ENCODE data around the gene ROBO4. TPM values are rescaled to one million over a fixed set of nuclear protein-coding genes. Genes with fewer than 3 reads are reported as not detected.

The ROBO4 gene
- total RNA-seq, 1 donor from 2014 or later: 28.8 TPM

DNA sequence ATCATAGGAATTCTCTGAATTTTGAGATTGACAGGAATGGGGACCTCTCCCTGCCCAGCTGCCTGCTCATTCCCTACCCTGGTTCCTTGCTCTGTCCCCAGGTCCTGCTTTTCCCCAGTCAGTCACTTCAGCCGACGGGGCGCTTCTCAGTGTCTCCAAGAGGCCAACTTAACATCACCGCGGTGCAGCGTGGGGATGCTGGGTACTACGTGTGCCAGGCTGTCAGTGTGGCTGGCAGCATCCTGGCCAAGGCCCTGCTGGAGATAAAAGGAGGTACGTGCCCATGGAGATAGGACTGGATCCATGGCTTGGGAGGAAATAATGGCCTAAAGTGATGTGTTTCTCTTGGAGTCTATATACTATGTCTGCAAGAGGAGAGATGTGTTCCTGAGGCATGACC is 25.4 kb downstream of the ROBO4 start:
- no peak overlapping the region for H3K4me3 Mint-ChIP-seq (ENCODE audit: unreplicated experiment)
- peaks cover 4% of the 10 kb centered on the region for H3K36me3 Mint-ChIP-seq (ENCODE audit: low read depth, unreplicated experiment)
- H3K9me3 Mint-ChIP-seq (ENCODE audit: unreplicated experiment): no peaks in the 10 kb centered on the region
- peaks cover 28% of the 10 kb centered on the region for H3K27me3 Mint-ChIP-seq (ENCODE audit: unreplicated experiment)
- H3K27ac Mint-ChIP-seq (ENCODE audit: unreplicated experiment): no peak overlapping the region
- no peak for TF ChIP-seq CTCF (IDR thresholded peaks at IDR 0.05; ENCODE audit: unreplicated experiment)
- no peak for DNase-seq (ENCODE audit: low spot score)
- H3K4me1 Mint-ChIP-seq (ENCODE audit: unreplicated experiment): peaks cover 23% of the 10 kb centered on the region

DNA sequence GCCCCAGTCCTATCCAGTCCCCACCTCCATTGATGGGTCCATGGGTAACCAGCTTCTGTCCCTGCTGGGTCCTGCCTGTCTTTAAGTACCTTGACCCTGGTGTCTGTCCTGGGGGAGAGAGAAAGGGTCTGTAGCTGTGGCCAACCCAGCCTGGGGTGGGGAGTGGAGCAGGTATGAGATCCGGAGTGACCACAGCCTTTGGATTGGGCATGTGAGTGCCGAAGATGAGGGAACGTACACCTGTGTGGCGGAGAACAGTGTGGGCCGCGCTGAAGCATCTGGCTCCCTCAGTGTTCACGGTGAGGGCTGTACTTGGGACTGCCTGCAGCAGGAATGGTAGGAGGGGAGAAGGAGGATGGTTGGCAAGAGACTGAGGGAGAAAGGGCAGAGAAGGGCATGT is 27.2 kb downstream of the ROBO4 start:
- Mint-ChIP-seq H3K27ac (ENCODE audit: unreplicated experiment) (no peak overlapping the region), H3K27me3 (ENCODE audit: unreplicated experiment) (peaks cover 26% of the 10 kb centered on the region), H3K36me3 (ENCODE audit: low read depth, unreplicated experiment) (peaks cover 4% of the 10 kb centered on the region), H3K4me1 (ENCODE audit: unreplicated experiment) (peaks cover 16% of the 10 kb centered on the region), H3K9me3 (ENCODE audit: unreplicated experiment) (no peaks in the 10 kb centered on the region), H3K4me3 (ENCODE audit: unreplicated experiment) (peak overlapping the region; percentile 31)
- DNase-seq (ENCODE audit: low spot score): no peak
- no peak for TF ChIP-seq CTCF (IDR thresholded peaks at IDR 0.05; ENCODE audit: unreplicated experiment)

DNA sequence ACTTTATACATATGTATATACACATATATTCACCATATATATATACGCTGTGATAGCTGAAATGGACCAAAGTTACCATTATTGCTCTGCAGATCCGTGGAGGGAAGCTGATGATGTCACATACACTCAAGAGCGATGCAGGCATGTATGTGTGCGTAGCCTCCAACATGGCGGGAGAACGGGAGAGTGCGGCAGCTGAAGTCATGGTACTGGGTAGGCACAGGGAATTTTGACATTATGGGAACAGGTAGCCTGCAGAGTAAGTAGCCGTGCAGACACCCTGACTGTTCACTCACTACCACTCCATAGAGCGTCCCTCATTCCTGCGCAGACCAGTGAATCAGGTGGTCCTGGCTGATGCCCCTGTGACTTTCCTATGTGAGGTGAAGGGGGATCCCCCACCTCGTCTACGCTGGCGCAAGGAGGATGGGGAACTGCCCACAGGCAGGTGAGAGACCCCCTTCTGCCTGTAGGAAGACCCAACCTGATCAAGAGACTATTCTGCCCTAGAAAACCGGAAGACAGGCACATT is 27.7 kb downstream of the ROBO4 start:
- no peaks in the 10 kb centered on the region for H3K9me3 Mint-ChIP-seq (ENCODE audit: unreplicated experiment)
- H3K27ac Mint-ChIP-seq (ENCODE audit: unreplicated experiment): no peak overlapping the region
- DNase-seq (ENCODE audit: low spot score): no peak
- H3K4me3 Mint-ChIP-seq (ENCODE audit: unreplicated experiment): no peak overlapping the region
- H3K27me3 Mint-ChIP-seq (ENCODE audit: unreplicated experiment): peaks cover 26% of the 10 kb centered on the region
- H3K4me1 Mint-ChIP-seq (ENCODE audit: unreplicated experiment): peaks cover 15% of the 10 kb centered on the region
- peaks cover 4% of the 10 kb centered on the region for H3K36me3 Mint-ChIP-seq (ENCODE audit: low read depth, unreplicated experiment)
- no peak for TF ChIP-seq CTCF (IDR thresholded peaks at IDR 0.05; ENCODE audit: unreplicated experiment)

GRCh38 chr11:124869331-124869730 is 28.3 kb downstream of the ROBO4 start:
- TF ChIP-seq CTCF (IDR thresholded peaks at IDR 0.05; ENCODE audit: unreplicated experiment): no peak
- Mint-ChIP-seq H3K27me3 (ENCODE audit: unreplicated experiment) (peaks cover 29% of the 10 kb centered on the region), H3K4me3 (ENCODE audit: unreplicated experiment) (no peak overlapping the region), H3K36me3 (ENCODE audit: low read depth, unreplicated experiment) (peaks cover 4% of the 10 kb centered on the region), H3K27ac (ENCODE audit: unreplicated experiment) (no peak overlapping the region), H3K9me3 (ENCODE audit: unreplicated experiment) (no peaks in the 10 kb centered on the region), H3K4me1 (ENCODE audit: unreplicated experiment) (peaks cover 15% of the 10 kb centered on the region)
- no peak for DNase-seq (ENCODE audit: low spot score)

DNA sequence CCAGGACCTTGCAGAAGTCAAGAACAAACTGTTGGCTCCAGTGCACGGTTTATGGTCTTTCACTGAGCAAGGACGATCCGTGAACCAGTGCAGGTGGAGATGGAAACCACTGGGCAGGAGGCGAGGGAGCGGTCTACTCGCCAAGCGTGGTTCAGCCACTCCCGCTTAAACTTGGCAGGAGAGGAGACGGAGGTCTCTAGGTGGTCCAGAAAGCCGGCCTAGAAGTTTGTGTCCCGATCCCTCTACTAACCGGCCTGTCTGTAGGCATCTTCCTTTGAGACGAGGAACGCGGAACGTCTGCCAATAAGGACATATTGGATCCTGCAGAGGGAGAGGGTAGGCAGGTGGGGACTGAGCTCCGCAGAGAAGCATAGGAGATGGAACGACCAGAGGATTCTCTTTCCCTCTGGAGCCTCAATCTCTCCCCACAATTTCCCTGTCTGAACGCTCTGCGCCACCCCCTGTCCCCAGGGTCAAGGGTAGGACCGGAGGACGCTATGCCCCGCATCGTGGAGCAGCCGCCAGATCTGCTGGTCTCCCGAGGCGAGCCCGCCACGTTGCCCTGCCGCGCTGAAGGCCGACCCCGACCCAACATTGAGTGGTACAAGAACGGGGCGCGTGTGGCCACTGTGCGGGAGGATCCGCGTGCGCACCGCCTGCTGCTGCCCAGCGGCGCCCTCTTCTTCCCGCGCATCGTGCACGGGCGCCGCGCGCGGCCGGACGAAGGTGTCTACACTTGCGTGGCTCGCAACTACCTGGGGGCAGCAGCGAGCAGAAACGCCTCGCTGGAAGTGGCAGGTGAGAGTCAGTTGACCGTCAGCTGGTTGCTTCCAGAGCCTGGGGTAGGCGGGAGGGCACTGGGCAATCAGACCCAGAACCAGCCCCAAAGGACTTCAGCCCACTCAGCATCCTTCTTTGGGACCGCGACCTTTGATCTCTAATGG is 29.1 kb downstream of the ROBO4 start:
- Mint-ChIP-seq H3K36me3 (ENCODE audit: low read depth, unreplicated experiment) (peaks cover 4% of the 10 kb centered on the region), H3K27ac (ENCODE audit: unreplicated experiment) (no peak overlapping the region), H3K4me3 (ENCODE audit: unreplicated experiment) (no peak overlapping the region), H3K9me3 (ENCODE audit: unreplicated experiment) (no peaks in the 10 kb centered on the region), H3K27me3 (ENCODE audit: unreplicated experiment) (peaks cover 30% of the 10 kb centered on the region), H3K4me1 (ENCODE audit: unreplicated experiment) (peaks cover 16% of the 10 kb centered on the region)
- peak; percentile 27 for TF ChIP-seq CTCF (IDR thresholded peaks at IDR 0.05; ENCODE audit: unreplicated experiment)
- no peak for DNase-seq (ENCODE audit: low spot score)

Measured in endothelial cell (in vitro differentiated cells).